WTC11 (cell line): Measurements from ENCODE around the gene TIGD3. TPM values are rescaled to one million over a fixed set of nuclear protein-coding genes. Genes with fewer than 3 reads are reported as not detected.

Source experiments
- ATAC-seq: fragments of 200-7000 bp; cut with Tn5 transposase; 2 replicates; pipeline ENCODE4 v1.10.0; 2021; ENCODE audit warnings: mild to moderate bottlenecking, moderate library complexity
- CTCF ChIA-PET: fragments of 300-600 bp; sonication (Branson Sonifier 250); formaldehyde crosslinking; loops from one replicate; lab custom pipeline; 2021; ENCODE audit warnings: antibody characterized with exemption; lab: Charles Lee
- POLR2A ChIA-PET: fragments of 350-600 bp; sonication (Branson Sonifier 250); formaldehyde crosslinking; loops from one replicate; lab custom pipeline; 2021; ENCODE audit warnings: antibody characterized with exemption; lab: Charles Lee
- DNase-seq: peaks from one replicate; pipeline ENCODE4 v3.0.0; 2021; ENCODE audit warnings: low spot score
- H3K27ac Mint-ChIP-seq: 2 replicates; pipeline ENCODE4 v1.8.0; 2021; ENCODE audit warnings: mixed read lengths
- H3K27me3 Mint-ChIP-seq: 2 replicates; pipeline ENCODE4 v1.8.0; 2021; ENCODE audit warnings: low read depth, mild to moderate bottlenecking, moderate library complexity, mixed read lengths
- H3K36me3 Mint-ChIP-seq: 2 replicates; pipeline ENCODE4 v1.8.0; 2021; ENCODE audit warnings: mixed read lengths
- H3K4me1 Mint-ChIP-seq: 2 replicates; pipeline ENCODE4 v1.8.0; 2022; ENCODE audit warnings: mixed read lengths
- H3K4me3 Mint-ChIP-seq: 2 replicates; pipeline ENCODE4 v1.8.0; 2021; ENCODE audit warnings: mild to moderate bottlenecking, moderate library complexity, mixed read lengths
- H3K9me3 Mint-ChIP-seq: 2 replicates; pipeline ENCODE4 v1.8.0; 2021; ENCODE audit warnings: mixed read lengths
- NFYB ChIP-seq: sonication (generic); formaldehyde crosslinking; conservative IDR thresholded peaks from 2 replicates; pipeline ENCODE4 v1.8.0; 2022; ENCODE audit warnings: low read depth, missing genetic modification reagents
- NR3C1 ChIP-seq: sonication (generic); formaldehyde crosslinking; conservative IDR thresholded peaks from 2 replicates; pipeline ENCODE4 v1.8.1; 2023; ENCODE audit warnings: low read depth, mild to moderate bottlenecking, missing genetic modification reagents
- TCF7 ChIP-seq: sonication (generic); formaldehyde crosslinking; IDR thresholded peaks from 2 replicates; pipeline ENCODE4 v1.8.0; 2022; ENCODE audit warnings: mild to moderate bottlenecking, low read depth, missing genetic modification reagents, moderate library complexity
- ZNF121 ChIP-seq: sonication (generic); formaldehyde crosslinking; IDR thresholded peaks from 2 replicates; pipeline ENCODE4 v1.8.0; 2023; ENCODE audit warnings: missing genetic modification reagents
- ZNF263 ChIP-seq: sonication (generic); formaldehyde crosslinking; IDR thresholded peaks from 2 replicates; pipeline ENCODE4 v1.8.1; 2022; ENCODE audit warnings: low read depth, mild to moderate bottlenecking, moderate library complexity, missing genetic modification reagents
- ZNF317 ChIP-seq: sonication (generic); formaldehyde crosslinking; IDR thresholded peaks from 2 replicates; pipeline ENCODE4 v1.8.1; 2023; ENCODE audit warnings: low read depth, mild to moderate bottlenecking, moderate library complexity, missing genetic modification reagents, borderline replicate concordance
- total RNA-seq: library from RNA; stranded (reverse); gene quantifications from 3 replicates; pipeline ENCODE4 v1.2.3, GENCODE V29; 2021
- TF ChIP-seq, protein P1 (sequence below): sonication (generic); formaldehyde crosslinking; IDR thresholded peaks from 2 replicates; pipeline ENCODE4 v1.8.0; 2023; ENCODE audit warnings: mild to moderate bottlenecking, missing genetic modification reagents
- TF ChIP-seq, protein P2 (sequence below): sonication (generic); formaldehyde crosslinking; IDR thresholded peaks from 2 replicates; pipeline ENCODE4 v1.8.1; 2023; ENCODE audit warnings: mild to moderate bottlenecking, missing genetic modification reagents
- TF ChIP-seq, protein P3 (sequence below): fragments of 200-600 bp; IDR thresholded peaks from 2 replicates; pipeline ENCODE4 v1.8.0; 2022; ENCODE audit warnings: antibody characterized with exemption
- TF ChIP-seq, protein P4 (sequence below): fragments of 250-450 bp; sonication (Bioruptor Pico); IDR thresholded peaks from 2 replicates; pipeline ENCODE4 v1.9.0; 2021; ENCODE audit warnings: mild to moderate bottlenecking, borderline replicate concordance

TIGD3 gene
- total RNA-seq, 1 experiment from 2014 or later: 1.9 TPM

DNA sequence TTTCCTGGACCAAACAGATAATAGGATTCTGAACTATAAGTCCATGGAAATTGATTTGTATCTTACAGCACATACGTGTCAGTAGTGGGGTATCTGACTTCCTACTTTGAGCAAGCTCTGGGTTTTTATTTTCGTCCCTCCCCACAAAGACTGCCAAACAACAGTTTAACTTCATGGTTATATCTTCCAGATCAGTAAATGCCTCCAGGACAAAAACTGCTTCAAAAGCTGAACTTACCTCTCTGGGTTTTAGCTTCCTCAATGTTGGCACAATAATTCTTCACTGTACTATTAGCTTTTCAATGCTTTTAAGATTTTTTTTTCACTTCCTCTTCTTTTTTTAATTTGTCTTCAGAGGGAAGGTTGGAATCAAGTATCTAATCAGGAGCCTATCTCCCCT, 25.1 kb upstream of the TIGD3 start (continued):
- TF ChIP-seq, protein P1, sequence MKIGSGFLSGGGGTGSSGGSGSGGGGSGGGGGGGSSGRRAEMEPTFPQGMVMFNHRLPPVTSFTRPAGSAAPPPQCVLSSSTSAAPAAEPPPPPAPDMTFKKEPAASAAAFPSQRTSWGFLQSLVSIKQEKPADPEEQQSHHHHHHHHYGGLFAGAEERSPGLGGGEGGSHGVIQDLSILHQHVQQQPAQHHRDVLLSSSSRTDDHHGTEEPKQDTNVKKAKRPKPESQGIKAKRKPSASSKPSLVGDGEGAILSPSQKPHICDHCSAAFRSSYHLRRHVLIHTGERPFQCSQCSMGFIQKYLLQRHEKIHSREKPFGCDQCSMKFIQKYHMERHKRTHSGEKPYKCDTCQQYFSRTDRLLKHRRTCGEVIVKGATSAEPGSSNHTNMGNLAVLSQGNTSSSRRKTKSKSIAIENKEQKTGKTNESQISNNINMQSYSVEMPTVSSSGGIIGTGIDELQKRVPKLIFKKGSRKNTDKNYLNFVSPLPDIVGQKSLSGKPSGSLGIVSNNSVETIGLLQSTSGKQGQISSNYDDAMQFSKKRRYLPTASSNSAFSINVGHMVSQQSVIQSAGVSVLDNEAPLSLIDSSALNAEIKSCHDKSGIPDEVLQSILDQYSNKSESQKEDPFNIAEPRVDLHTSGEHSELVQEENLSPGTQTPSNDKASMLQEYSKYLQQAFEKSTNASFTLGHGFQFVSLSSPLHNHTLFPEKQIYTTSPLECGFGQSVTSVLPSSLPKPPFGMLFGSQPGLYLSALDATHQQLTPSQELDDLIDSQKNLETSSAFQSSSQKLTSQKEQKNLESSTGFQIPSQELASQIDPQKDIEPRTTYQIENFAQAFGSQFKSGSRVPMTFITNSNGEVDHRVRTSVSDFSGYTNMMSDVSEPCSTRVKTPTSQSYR (CRISPR knock-in tag): no peak
- TF ChIP-seq, protein P2, sequence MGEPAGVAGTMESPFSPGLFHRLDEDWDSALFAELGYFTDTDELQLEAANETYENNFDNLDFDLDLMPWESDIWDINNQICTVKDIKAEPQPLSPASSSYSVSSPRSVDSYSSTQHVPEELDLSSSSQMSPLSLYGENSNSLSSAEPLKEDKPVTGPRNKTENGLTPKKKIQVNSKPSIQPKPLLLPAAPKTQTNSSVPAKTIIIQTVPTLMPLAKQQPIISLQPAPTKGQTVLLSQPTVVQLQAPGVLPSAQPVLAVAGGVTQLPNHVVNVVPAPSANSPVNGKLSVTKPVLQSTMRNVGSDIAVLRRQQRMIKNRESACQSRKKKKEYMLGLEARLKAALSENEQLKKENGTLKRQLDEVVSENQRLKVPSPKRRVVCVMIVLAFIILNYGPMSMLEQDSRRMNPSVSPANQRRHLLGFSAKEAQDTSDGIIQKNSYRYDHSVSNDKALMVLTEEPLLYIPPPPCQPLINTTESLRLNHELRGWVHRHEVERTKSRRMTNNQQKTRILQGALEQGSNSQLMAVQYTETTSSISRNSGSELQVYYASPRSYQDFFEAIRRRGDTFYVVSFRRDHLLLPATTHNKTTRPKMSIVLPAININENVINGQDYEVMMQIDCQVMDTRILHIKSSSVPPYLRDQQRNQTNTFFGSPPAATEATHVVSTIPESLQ (CRISPR knock-in tag): no peak
- TF ChIP-seq NR3C1 (no peak), NFYB (CRISPR knock-in tag) (no peak), TCF7 (CRISPR knock-in tag) (no peak), ZNF317 (CRISPR knock-in tag) (no peak), ZNF263 (CRISPR knock-in tag) (no peak)

DNA sequence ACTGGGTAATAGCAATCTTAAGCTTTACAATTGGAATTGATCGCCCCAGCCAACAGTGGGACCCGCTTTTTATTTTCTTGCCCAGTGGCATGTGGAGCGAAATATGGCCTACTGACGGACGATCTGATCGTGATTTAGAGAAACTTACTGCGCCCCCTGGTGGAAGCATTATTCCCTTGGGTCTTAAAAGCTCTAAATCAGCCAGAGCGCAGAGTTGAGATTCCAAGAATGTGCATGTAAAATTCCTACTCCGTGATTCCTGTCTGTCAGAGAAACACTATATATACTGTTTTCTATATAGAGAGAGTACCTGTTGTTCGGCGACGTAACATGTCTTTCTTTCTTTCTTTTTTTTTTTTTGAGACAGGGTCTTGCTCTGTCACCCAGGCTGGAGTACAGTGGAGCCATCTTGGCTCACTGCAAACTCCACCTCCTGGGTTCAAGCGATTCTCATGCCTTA, 24.6 kb upstream of the TIGD3 start:
- ChIA-PET CTCF (interaction anchor here (0.6 to 9.0 kb wide), 39 partner anchors 8 to 527 kb away, joined by 3 to 232 read pairs (median 4); partner anchors contain the start of genes CAPN1, CDC42EP2, FAU and MAP4K2), POLR2A (interaction anchor here (0.7 to 2.4 kb wide), 4 partner anchors 15 to 906 kb away, joined by 3 to 11 read pairs (median 4); partner anchors contain the start of genes CDC42EP2 and POLA2)
- Mint-ChIP-seq H3K4me3 (peak overlapping the region; percentile 31; the same call in 1 of the 2 replicates), H3K4me1 (peaks cover 13% of the 10 kb centered on the region), H3K36me3 (no peaks in the 10 kb centered on the region), H3K27ac (no peak overlapping the region), H3K27me3 (peaks cover 5% of the 10 kb centered on the region), H3K9me3 (no peaks in the 10 kb centered on the region)
- TF ChIP-seq, protein P3, sequence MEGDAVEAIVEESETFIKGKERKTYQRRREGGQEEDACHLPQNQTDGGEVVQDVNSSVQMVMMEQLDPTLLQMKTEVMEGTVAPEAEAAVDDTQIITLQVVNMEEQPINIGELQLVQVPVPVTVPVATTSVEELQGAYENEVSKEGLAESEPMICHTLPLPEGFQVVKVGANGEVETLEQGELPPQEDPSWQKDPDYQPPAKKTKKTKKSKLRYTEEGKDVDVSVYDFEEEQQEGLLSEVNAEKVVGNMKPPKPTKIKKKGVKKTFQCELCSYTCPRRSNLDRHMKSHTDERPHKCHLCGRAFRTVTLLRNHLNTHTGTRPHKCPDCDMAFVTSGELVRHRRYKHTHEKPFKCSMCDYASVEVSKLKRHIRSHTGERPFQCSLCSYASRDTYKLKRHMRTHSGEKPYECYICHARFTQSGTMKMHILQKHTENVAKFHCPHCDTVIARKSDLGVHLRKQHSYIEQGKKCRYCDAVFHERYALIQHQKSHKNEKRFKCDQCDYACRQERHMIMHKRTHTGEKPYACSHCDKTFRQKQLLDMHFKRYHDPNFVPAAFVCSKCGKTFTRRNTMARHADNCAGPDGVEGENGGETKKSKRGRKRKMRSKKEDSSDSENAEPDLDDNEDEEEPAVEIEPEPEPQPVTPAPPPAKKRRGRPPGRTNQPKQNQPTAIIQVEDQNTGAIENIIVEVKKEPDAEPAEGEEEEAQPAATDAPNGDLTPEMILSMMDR: peak; percentile 79
- TF ChIP-seq, protein P1 (CRISPR knock-in tag): no peak
- ATAC-seq (peak; percentile 31), DNase-seq (peak; percentile 90)

DNA sequence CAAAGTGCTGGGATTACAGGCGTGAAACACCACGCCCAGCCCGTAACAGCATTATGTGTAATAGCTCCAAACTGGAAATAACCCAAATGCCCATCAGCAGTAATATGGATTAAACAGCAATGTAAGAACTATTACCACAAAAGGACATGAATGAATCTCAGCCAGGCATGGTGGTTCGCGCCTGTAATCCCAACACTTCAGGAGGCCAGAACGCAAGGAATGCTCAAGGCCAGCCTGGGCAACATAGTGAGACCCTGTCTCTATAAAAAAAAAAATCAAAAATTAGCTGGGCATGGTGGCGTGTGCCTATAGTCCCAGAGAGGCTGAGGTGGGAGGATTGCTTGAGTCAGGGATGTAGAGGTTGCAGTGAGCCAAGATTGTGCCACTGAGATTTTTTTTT, 24.0 kb upstream of the TIGD3 start:
- H3K4me3 Mint-ChIP-seq: no peak overlapping the region
- CTCF ChIA-PET: interaction anchor here (0.6 to 9.0 kb wide), 34 partner anchors 8 to 528 kb away, joined by 3 to 232 read pairs (median 5); partner anchors contain the start of genes CAPN1, CDC42EP2, FAU and MAP4K2

More for the DNA sequence above, 24.0 kb upstream of the TIGD3 start:
- ATAC-seq: no peak
- DNase-seq: no peak
- Mint-ChIP-seq H3K27me3 (peaks cover 5% of the 10 kb centered on the region), H3K9me3 (no peaks in the 10 kb centered on the region), H3K36me3 (no peaks in the 10 kb centered on the region), H3K27ac (no peak overlapping the region), H3K4me1 (peaks cover 19% of the 10 kb centered on the region)
- POLR2A ChIA-PET: interaction anchor here (1.0 to 2.4 kb wide), 3 partner anchors 16 to 68 kb away, joined by 4 to 11 read pairs (median 4); partner anchors contain the start of genes CDC42EP2 and POLA2
- peak; percentile 88; the same call in 1 of the 2 replicates for TF ChIP-seq ZNF121 (CRISPR knock-in tag)
- TF ChIP-seq, protein P4, sequence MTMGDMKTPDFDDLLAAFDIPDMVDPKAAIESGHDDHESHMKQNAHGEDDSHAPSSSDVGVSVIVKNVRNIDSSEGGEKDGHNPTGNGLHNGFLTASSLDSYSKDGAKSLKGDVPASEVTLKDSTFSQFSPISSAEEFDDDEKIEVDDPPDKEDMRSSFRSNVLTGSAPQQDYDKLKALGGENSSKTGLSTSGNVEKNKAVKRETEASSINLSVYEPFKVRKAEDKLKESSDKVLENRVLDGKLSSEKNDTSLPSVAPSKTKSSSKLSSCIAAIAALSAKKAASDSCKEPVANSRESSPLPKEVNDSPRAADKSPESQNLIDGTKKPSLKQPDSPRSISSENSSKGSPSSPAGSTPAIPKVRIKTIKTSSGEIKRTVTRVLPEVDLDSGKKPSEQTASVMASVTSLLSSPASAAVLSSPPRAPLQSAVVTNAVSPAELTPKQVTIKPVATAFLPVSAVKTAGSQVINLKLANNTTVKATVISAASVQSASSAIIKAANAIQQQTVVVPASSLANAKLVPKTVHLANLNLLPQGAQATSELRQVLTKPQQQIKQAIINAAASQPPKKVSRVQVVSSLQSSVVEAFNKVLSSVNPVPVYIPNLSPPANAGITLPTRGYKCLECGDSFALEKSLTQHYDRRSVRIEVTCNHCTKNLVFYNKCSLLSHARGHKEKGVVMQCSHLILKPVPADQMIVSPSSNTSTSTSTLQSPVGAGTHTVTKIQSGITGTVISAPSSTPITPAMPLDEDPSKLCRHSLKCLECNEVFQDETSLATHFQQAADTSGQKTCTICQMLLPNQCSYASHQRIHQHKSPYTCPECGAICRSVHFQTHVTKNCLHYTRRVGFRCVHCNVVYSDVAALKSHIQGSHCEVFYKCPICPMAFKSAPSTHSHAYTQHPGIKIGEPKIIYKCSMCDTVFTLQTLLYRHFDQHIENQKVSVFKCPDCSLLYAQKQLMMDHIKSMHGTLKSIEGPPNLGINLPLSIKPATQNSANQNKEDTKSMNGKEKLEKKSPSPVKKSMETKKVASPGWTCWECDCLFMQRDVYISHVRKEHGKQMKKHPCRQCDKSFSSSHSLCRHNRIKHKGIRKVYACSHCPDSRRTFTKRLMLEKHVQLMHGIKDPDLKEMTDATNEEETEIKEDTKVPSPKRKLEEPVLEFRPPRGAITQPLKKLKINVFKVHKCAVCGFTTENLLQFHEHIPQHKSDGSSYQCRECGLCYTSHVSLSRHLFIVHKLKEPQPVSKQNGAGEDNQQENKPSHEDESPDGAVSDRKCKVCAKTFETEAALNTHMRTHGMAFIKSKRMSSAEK (CRISPR knock-in tag): no peak
- TF ChIP-seq, all 79 proteins: peak for 1
